ENCODE measurements around the gene ELK4.

The ELK4 gene

GRCh38 chr1:205583461-205584130, 48.2 kb downstream of the ELK4 start:
- TF ChIP-seq CTCF (IDR thresholded peaks at IDR 0.05; ENCODE audit: insufficient read depth, low read depth, low read length, missing control alignments) = no peak
- no peak overlapping the region for H3K4me3 ChIP-seq (ENCODE audit: low read depth, low read length)
- no peak for DNase-seq (ENCODE audit: low read depth)

GRCh38 chr1:205582471-205583291, 49.1 kb downstream of the ELK4 start:
- DNase-seq (ENCODE audit: low read depth) = peak; percentile 35
- no peak for TF ChIP-seq CTCF (IDR thresholded peaks at IDR 0.05; ENCODE audit: insufficient read depth, low read depth, low read length, missing control alignments)
- H3K4me3 ChIP-seq (ENCODE audit: low read depth, low read length) = no peak overlapping the region

- no peak for DNase-seq (ENCODE audit: low read depth)
- no peak overlapping the region for H3K4me3 ChIP-seq (ENCODE audit: low read depth, low read length)
- TF ChIP-seq CTCF (IDR thresholded peaks at IDR 0.05; ENCODE audit: insufficient read depth, low read depth, low read length, missing control alignments) = no peak
Measured at GRCh38 chr1:205582046-205582445, 49.8 kb downstream of the ELK4 start.

GRCh38 chr1:205581321-205581980, 50.4 kb downstream of the ELK4 start:
- DNase-seq (ENCODE audit: low read depth) = no peak
- no peak for TF ChIP-seq CTCF (IDR thresholded peaks at IDR 0.05; ENCODE audit: insufficient read depth, low read depth, low read length, missing control alignments)
- H3K4me3 ChIP-seq (ENCODE audit: low read depth, low read length) = no peak overlapping the region

GRCh38 chr1:205580923-205581180, 51.0 kb downstream of the ELK4 start:
- no peak for DNase-seq (ENCODE audit: low read depth)
- H3K4me3 ChIP-seq (ENCODE audit: low read depth, low read length) = no peak overlapping the region
- TF ChIP-seq CTCF (IDR thresholded peaks at IDR 0.05; ENCODE audit: insufficient read depth, low read depth, low read length, missing control alignments) = no peak

GRCh38 chr1:205580140-205580922, 51.5 kb downstream of the ELK4 start:
- no peak overlapping the region for H3K4me3 ChIP-seq (ENCODE audit: low read depth, low read length)
- no peak for TF ChIP-seq CTCF (IDR thresholded peaks at IDR 0.05; ENCODE audit: insufficient read depth, low read depth, low read length, missing control alignments)
- DNase-seq (ENCODE audit: low read depth) = no peak

All from GM12865 (cell line).